GM12878 (cell line): ENCODE data around the gene RIMS3. TPM values are rescaled to one million over a fixed set of nuclear protein-coding genes. Genes with fewer than 3 reads are reported as not detected.

ENCODE experiments used
- ATAC-seq: fragments of 200-7000 bp; cut with Tn5 transposase; 3 replicates; pipeline ENCODE4 v1.9.1; 2020; ENCODE audit warnings: mild to moderate bottlenecking, moderate library complexity
- BruUV-seq: library from RNA; stranded (reverse); fragments of 400-500 nt; replicated peaks from 2 replicates; lab custom pipeline; 2021; lab: Mats Ljungman, UMichigan
- CTCF ChIA-PET: fragments of 300-600 bp; sonication (Branson Sonifier 250); formaldehyde crosslinking; extraction: SDS; loops from one replicate; lab custom pipeline; 2021; ENCODE audit warnings: inconsistent platforms; lab: Yijun Ruan, JAX
- POLR2A ChIA-PET: fragments of 350-600 bp; formaldehyde crosslinking; extraction: SDS; loops from one replicate; lab custom pipeline; 2021; ENCODE audit warnings: inconsistent platforms; lab: Charles Lee
- RAD21 ChIA-PET: fragments of 300-600 bp; sonication (Branson Sonifier 250); formaldehyde crosslinking; loops from one replicate; lab custom pipeline; 2023; ENCODE audit warnings: antibody characterized with exemption; ENCODE audit not compliant: unreplicated experiment; lab: Charles Lee
- SMC1A ChIA-PET: fragments of 300-600 bp; sonication (Branson Sonifier 250); formaldehyde crosslinking; loops from one replicate; lab custom pipeline; 2023; ENCODE audit not compliant: unreplicated experiment, uncharacterized antibody; lab: Charles Lee
- DNase-seq: peaks from one replicate; pipeline ENCODE4 v3.0.0-alpha.2; 2011; ENCODE audit warnings: low read depth, low spot score
- FAIRE-seq: peaks from 3 replicates; lab custom pipeline; 2011; peaks lifted over from hg19 to GRCh38; lab: Jason Lieb, UNC
- H2AFZ ChIP-seq: 2 replicates; pipeline ENCODE4 v1.6.0; 2011; ENCODE audit warnings: low read depth, low read length, control low read depth; ENCODE audit not compliant: control insufficient read depth
- H3K27ac ChIP-seq: 2 replicates; pipeline ENCODE4 v1.5.1; 2011; ENCODE audit warnings: control low read depth; ENCODE audit not compliant: control insufficient read depth, insufficient read depth
- H3K27me3 ChIP-seq, 2 experiments: replicated peaks in 1 of 2; 2 replicates each; pipeline versions ENCODE4 v1.6.0 to v1.6.1; 2011; ENCODE audit warnings: low read length in 1 of 2; ENCODE audit not compliant: control insufficient read depth in 2 of 2, insufficient read depth in 2 of 2
- H3K36me3 ChIP-seq, 2 experiments: 2 replicates each; pipeline ENCODE4 v1.5.1; 2011; ENCODE audit warnings: low read length in 1 of 2; ENCODE audit not compliant: control insufficient read depth in 2 of 2, insufficient read depth in 2 of 2
- H3K4me1 ChIP-seq: 2 replicates; pipeline ENCODE4 v1.6.1; 2011; ENCODE audit warnings: mild to moderate bottlenecking, low read length, moderate library complexity, mixed read lengths; ENCODE audit not compliant: control insufficient read depth, insufficient read depth
- H3K4me2 ChIP-seq: 2 replicates; pipeline ENCODE4 v1.6.0; 2011; ENCODE audit warnings: control low read depth; ENCODE audit not compliant: control insufficient read depth, insufficient read depth
- H3K4me3 ChIP-seq: fragments of 200-600 bp; sonication (generic); 2 replicates; pipeline ENCODE4 v1.5.1; 2016
- H3K79me2 ChIP-seq: 2 replicates; pipeline ENCODE4 v1.6.0; 2011; ENCODE audit warnings: low read length; ENCODE audit not compliant: control insufficient read depth, insufficient read depth
- H3K9ac ChIP-seq: 2 replicates; pipeline ENCODE4 v1.8.0; 2011; ENCODE audit warnings: low read length, control low read depth, mixed read lengths; ENCODE audit not compliant: control insufficient read depth, insufficient read depth
- H3K9me3 ChIP-seq: replicated peaks from 3 replicates; pipeline ENCODE4 v1.5.1; 2011; ENCODE audit warnings: mild to moderate bottlenecking, low read length; ENCODE audit not compliant: control insufficient read depth, insufficient read depth
- H4K20me1 ChIP-seq: 2 replicates; pipeline ENCODE4 v1.6.0; 2011; ENCODE audit not compliant: control insufficient read depth, insufficient read depth
- EZH2 ChIP-seq: IDR thresholded peaks from 2 replicates; pipeline ENCODE4 v1.6.1; 2012; ENCODE audit warnings: low read depth, mild to moderate bottlenecking, control low read depth, inconsistent platforms, low read length, borderline replicate concordance; ENCODE audit not compliant: control insufficient read depth
- FOS ChIP-seq: IDR thresholded peaks from 3 replicates; pipeline ENCODE4 v1.6.1; 2011; ENCODE audit warnings: borderline replicate concordance; ENCODE audit not compliant: insufficient read length; ENCODE audit errors: extremely low read depth
- LARP7 ChIP-seq: fragments of 450-650 bp; IDR thresholded peaks from 2 replicates; pipeline ENCODE4 v1.6.1; 2017; ENCODE audit warnings: mild to moderate bottlenecking
- NRF1 ChIP-seq: conservative IDR thresholded peaks from 2 replicates; pipeline ENCODE4 v1.6.1; 2011; ENCODE audit warnings: mild to moderate bottlenecking, low read depth, low read length, improper control_type of control experiment
- RCOR1 ChIP-seq: conservative IDR thresholded peaks from 2 replicates; pipeline ENCODE4 v1.6.1; 2012; ENCODE audit warnings: low read depth, low read length, improper control_type of control experiment
- SREBF1 ChIP-seq: IDR thresholded peaks from 2 replicates; pipeline ENCODE4 v1.6.1; 2012; ENCODE audit warnings: mild to moderate bottlenecking, low read length
- ZNF24 ChIP-seq: fragments of 450-650 bp; IDR thresholded peaks from 2 replicates; pipeline ENCODE4 v1.6.1; 2017; ENCODE audit warnings: antibody characterized with exemption, mild to moderate bottlenecking
- WGBS: methylation state at CpG from one replicate; pipeline ENCODE4 v1.1.6; 2016; ENCODE audit warnings: low lambda C conversion rate; ENCODE audit not compliant: insufficient replicate concordance, insufficient coverage; ENCODE audit errors: missing lambda C conversion rate; 5-methylcytosine and 5-hydroxymethylcytosine counted together
- in situ Hi-C: fragments of 300-500 bp; cut with MboI; formaldehyde crosslinking; loops from 9 replicates; pipeline ENCODE4 v1.14.3; 2018; ENCODE audit warnings: mixed read lengths
- intact Hi-C: fragments of 100-400 bp; cut with micrococcal nuclease; formaldehyde crosslinking; loops from one replicate; pipeline ENCODE4 v1.14.2; 2022; ENCODE audit not compliant: unreplicated experiment
- polyA plus RNA-seq, 11 experiments: library from polyadenylated mRNA; depleted of rRNA in 4 of 11; unstranded in 6 of 11; stranded (reverse) in 5 of 11; fragments of >200 nt; fragmentation: Nextera tagmentation in 4 of 11; fragmentation: Illumina TruSeq in 1 of 11; extraction: Ambion mirVana in 4 of 11; extraction: Trizol in 1 of 11; gene quantifications; 1 replicate in 1 of 11; 2 replicates in 10 of 11; pipeline versions ENCODE4 v1.2.1 to v1.2.3, GENCODE V29; 2011 to 2016; ENCODE audit warnings: inconsistent platforms in 2 of 11, missing spikeins in 2 of 11, low read depth in 1 of 11
- total RNA-seq, 4 experiments: library from RNA; depleted of rRNA in 3 of 4; stranded (reverse); fragments of >200 nt in 3 of 4; fragmentation: Illumina TruSeq in 1 of 4; extraction: Trizol in 1 of 4; gene quantifications; 2 replicates each; pipeline versions ENCODE4 v1.2.1 to v1.2.3, GENCODE V29; 2013 to 2021
- TF ChIP-seq, protein P1 (sequence below): fragments of 450-650 bp; IDR thresholded peaks from 2 replicates; pipeline ENCODE4 v1.6.1; 2016; ENCODE audit warnings: mild to moderate bottlenecking
- TF ChIP-seq, protein P2 (sequence below): IDR thresholded peaks from 2 replicates; pipeline ENCODE4 v1.6.1; 2011; ENCODE audit warnings: mild to moderate bottlenecking, low read depth, low read length, moderate library complexity; ENCODE audit not compliant: insufficient replicate concordance
- TF ChIP-seq, protein P3 (sequence below): fragments of 450-650 bp; IDR thresholded peaks from 2 replicates; pipeline ENCODE4 v1.6.1; 2016; ENCODE audit warnings: mild to moderate bottlenecking, moderate library complexity, borderline replicate concordance

RIMS3 gene
- total and polyA plus RNA-seq, 10 of the 15 experiments (the other 5 are each of a cell fraction or from before 2014, with no cell fraction given) = 0.02 to 4.7 (median 0.39) TPM

DNA sequence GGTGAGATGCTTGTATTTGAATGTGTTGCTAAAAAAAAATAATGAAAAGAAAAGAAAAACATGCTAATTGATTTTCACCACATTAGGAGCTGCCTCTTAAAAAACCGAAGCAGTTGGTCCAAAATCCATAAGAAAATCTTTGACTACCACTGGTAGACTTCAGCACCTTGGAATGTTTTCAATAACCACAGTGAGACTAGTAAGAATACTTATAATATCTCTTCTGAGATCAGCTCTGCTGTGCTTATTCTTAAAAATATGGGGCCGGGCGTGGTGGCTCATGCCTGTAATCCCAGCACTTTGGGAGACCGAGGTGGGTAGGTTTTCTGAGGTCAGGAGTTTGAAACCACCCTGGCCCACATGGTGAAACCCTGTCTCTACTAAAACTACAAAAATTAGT is 41.1 kb upstream of the RIMS3 start:
- in situ Hi-C loops (no loop called here), intact Hi-C loops (no loop called here)
- TF ChIP-seq NRF1 (no peak), FOS (no peak), SREBF1 (no peak), EZH2 (no peak), ZNF24 (no peak), RCOR1 (no peak), LARP7 (no peak)
- TF ChIP-seq, protein P1, sequence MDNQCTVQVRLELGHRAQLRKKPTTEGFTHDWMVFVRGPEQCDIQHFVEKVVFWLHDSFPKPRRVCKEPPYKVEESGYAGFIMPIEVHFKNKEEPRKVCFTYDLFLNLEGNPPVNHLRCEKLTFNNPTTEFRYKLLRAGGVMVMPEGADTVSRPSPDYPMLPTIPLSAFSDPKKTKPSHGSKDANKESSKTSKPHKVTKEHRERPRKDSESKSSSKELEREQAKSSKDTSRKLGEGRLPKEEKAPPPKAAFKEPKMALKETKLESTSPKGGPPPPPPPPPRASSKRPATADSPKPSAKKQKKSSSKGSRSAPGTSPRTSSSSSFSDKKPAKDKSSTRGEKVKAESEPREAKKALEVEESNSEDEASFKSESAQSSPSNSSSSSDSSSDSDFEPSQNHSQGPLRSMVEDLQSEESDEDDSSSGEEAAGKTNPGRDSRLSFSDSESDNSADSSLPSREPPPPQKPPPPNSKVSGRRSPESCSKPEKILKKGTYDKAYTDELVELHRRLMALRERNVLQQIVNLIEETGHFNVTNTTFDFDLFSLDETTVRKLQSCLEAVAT = no peak
- TF ChIP-seq, protein P2, sequence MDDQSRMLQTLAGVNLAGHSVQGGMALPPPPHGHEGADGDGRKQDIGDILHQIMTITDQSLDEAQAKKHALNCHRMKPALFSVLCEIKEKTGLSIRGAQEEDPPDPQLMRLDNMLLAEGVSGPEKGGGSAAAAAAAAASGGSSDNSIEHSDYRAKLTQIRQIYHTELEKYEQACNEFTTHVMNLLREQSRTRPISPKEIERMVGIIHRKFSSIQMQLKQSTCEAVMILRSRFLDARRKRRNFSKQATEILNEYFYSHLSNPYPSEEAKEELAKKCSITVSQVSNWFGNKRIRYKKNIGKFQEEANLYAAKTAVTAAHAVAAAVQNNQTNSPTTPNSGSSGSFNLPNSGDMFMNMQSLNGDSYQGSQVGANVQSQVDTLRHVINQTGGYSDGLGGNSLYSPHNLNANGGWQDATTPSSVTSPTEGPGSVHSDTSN = no peak
- TF ChIP-seq, protein P3, sequence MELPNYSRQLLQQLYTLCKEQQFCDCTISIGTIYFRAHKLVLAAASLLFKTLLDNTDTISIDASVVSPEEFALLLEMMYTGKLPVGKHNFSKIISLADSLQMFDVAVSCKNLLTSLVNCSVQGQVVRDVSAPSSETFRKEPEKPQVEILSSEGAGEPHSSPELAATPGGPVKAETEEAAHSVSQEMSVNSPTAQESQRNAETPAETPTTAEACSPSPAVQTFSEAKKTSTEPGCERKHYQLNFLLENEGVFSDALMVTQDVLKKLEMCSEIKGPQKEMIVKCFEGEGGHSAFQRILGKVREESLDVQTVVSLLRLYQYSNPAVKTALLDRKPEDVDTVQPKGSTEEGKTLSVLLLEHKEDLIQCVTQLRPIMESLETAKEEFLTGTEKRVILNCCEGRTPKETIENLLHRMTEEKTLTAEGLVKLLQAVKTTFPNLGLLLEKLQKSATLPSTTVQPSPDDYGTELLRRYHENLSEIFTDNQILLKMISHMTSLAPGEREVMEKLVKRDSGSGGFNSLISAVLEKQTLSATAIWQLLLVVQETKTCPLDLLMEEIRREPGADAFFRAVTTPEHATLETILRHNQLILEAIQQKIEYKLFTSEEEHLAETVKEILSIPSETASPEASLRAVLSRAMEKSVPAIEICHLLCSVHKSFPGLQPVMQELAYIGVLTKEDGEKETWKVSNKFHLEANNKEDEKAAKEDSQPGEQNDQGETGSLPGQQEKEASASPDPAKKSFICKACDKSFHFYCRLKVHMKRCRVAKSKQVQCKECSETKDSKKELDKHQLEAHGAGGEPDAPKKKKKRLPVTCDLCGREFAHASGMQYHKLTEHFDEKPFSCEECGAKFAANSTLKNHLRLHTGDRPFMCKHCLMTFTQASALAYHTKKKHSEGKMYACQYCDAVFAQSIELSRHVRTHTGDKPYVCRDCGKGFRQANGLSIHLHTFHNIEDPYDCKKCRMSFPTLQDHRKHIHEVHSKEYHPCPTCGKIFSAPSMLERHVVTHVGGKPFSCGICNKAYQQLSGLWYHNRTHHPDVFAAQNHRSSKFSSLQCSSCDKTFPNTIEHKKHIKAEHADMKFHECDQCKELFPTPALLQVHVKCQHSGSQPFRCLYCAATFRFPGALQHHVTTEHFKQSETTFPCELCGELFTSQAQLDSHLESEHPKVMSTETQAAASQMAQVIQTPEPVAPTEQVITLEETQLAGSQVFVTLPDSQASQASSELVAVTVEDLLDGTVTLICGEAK = no peak
- H2AFZ ChIP-seq = no peak overlapping the region
- H3K4me2 ChIP-seq = no peak overlapping the region
- BruUV-seq = no TSS peak
- RAD21 ChIA-PET = interaction anchor here (0.6 to 6.1 kb wide), 2 partner anchors 14 to 176 kb away, joined by 6 to 89 read pairs; partner anchors contain the start of gene NFYC
- H4K20me1 ChIP-seq = no peaks in the 10 kb centered on the region
- H3K36me3 ChIP-seq = no peaks in the 10 kb centered on the region; a peak in 1 of 4 replicates
- DNase-seq (no peak), ATAC-seq (no peak), FAIRE-seq (no peak)
- CTCF ChIA-PET = interaction anchor here (0.8 to 7.9 kb wide), 3 partner anchors 11 to 14 kb away, joined by 3 to 51 read pairs (median 4); partner anchors contain the start of gene NFYC
- SMC1A ChIA-PET = interaction anchor here (0.9 to 6.3 kb wide), 3 partner anchors 14 to 67 kb away, joined by 3 to 115 read pairs (median 3); partner anchors contain the start of gene NFYC
- H3K9me3 ChIP-seq = no peaks in the 10 kb centered on the region; the same call in 2 of the 3 replicates
- no peak overlapping the region for H3K9ac ChIP-seq
- 100% methylated on average over 4 of the region's 4 CpGs for WGBS
- POLR2A ChIA-PET = interaction anchor here (0.6 to 12.7 kb wide), 2 partner anchors 13 to 847 kb away, joined by 3 to 244 read pairs; partner anchors contain the start of gene NFYC
- H3K27ac ChIP-seq = no peak overlapping the region
- H3K4me3 ChIP-seq = no peak overlapping the region
- H3K79me2 ChIP-seq = peaks cover 92% of the 10 kb centered on the region
- no peaks in the 10 kb centered on the region for H3K27me3 ChIP-seq
- H3K4me1 ChIP-seq = peaks cover 25% of the 10 kb centered on the region
